ENCODE measurements around the gene NPHP1. TPM values are rescaled to one million over a fixed set of nuclear protein-coding genes. Genes with fewer than 3 reads are reported as not detected.

The NPHP1 gene
- total RNA-seq, 1 donor from 2014 or later, result 5.7 TPM

DNA sequence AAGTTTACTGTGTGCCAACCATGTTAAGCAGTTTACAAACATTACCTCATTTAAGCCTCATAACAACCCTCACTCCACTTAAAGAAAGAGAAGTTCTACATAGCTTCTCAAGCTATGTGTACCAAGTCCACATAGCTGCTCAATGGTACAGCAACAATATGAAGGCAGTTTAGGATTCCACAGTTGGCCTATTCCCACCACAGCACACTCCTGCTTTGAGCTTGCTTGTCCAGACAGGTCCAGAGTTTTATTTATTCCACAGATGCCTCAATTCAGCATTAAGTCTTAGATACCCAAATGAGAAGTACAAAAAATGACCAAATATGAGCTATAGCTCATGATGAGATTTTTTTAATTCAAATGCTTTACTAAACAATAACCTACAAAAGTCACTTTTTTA lies 24.8 kb downstream of the NPHP1 start:
- Mint-ChIP-seq H3K9me3 (ENCODE audit: unreplicated experiment) (peaks cover 23% of the 10 kb centered on the region), H3K4me1 (ENCODE audit: unreplicated experiment) (no peaks in the 10 kb centered on the region), H3K27ac (ENCODE audit: unreplicated experiment) (no peak overlapping the region), H3K36me3 (ENCODE audit: low read depth, unreplicated experiment) (peaks cover 14% of the 10 kb centered on the region), H3K4me3 (ENCODE audit: unreplicated experiment) (no peak overlapping the region), H3K27me3 (ENCODE audit: unreplicated experiment) (peaks cover 1% of the 10 kb centered on the region)
- DNase-seq (ENCODE audit: low spot score), result no peak
- TF ChIP-seq CTCF (IDR thresholded peaks at IDR 0.05; ENCODE audit: unreplicated experiment), result no peak

GRCh38 chr2:110173523-110173922 lies 31.3 kb downstream of the NPHP1 start:
- no peak overlapping the region for H3K27ac Mint-ChIP-seq (ENCODE audit: unreplicated experiment)
- DNase-seq (ENCODE audit: low spot score), result no peak
- no peaks in the 10 kb centered on the region for H3K9me3 Mint-ChIP-seq (ENCODE audit: unreplicated experiment)
- H3K36me3 Mint-ChIP-seq (ENCODE audit: low read depth, unreplicated experiment), result no peaks in the 10 kb centered on the region
- no peak overlapping the region for H3K4me3 Mint-ChIP-seq (ENCODE audit: unreplicated experiment)
- no peaks in the 10 kb centered on the region for H3K27me3 Mint-ChIP-seq (ENCODE audit: unreplicated experiment)
- TF ChIP-seq CTCF (IDR thresholded peaks at IDR 0.05; ENCODE audit: unreplicated experiment), result no peak
- H3K4me1 Mint-ChIP-seq (ENCODE audit: unreplicated experiment), result peaks cover 3% of the 10 kb centered on the region

DNA sequence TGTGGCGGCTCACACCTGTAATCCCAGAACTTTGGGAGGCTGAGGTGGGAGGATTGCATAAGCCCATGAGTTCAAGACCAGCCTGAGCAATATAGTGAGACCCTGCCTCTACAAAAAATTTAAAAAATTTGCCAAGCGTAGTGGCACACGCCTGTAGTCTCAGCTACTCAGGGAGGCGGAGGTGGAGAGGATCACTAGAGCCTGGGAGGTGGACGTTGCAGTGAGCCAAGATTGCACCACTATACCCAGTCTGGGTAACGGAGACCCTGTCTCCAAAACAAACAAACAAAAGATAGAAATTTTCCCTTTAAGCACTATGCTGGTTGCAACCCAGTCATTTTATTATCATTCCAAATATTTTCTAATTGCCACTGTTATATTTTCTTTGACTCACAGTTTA lies 32.3 kb downstream of the NPHP1 start:
- Mint-ChIP-seq H3K4me3 (ENCODE audit: unreplicated experiment) (no peak overlapping the region), H3K9me3 (ENCODE audit: unreplicated experiment) (no peaks in the 10 kb centered on the region), H3K4me1 (ENCODE audit: unreplicated experiment) (peaks cover 3% of the 10 kb centered on the region), H3K36me3 (ENCODE audit: low read depth, unreplicated experiment) (no peaks in the 10 kb centered on the region), H3K27me3 (ENCODE audit: unreplicated experiment) (no peaks in the 10 kb centered on the region), H3K27ac (ENCODE audit: unreplicated experiment) (no peak overlapping the region)
- TF ChIP-seq CTCF (IDR thresholded peaks at IDR 0.05; ENCODE audit: unreplicated experiment), result no peak
- no peak for DNase-seq (ENCODE audit: low spot score)

GRCh38 chr2:110170102-110170501 lies 34.7 kb downstream of the NPHP1 start:
- H3K27ac Mint-ChIP-seq (ENCODE audit: unreplicated experiment), result no peak overlapping the region
- no peaks in the 10 kb centered on the region for H3K36me3 Mint-ChIP-seq (ENCODE audit: low read depth, unreplicated experiment)
- H3K4me3 Mint-ChIP-seq (ENCODE audit: unreplicated experiment), result no peak overlapping the region
- H3K27me3 Mint-ChIP-seq (ENCODE audit: unreplicated experiment), result no peaks in the 10 kb centered on the region
- TF ChIP-seq CTCF (IDR thresholded peaks at IDR 0.05; ENCODE audit: unreplicated experiment), result no peak
- H3K9me3 Mint-ChIP-seq (ENCODE audit: unreplicated experiment), result no peaks in the 10 kb centered on the region
- H3K4me1 Mint-ChIP-seq (ENCODE audit: unreplicated experiment), result peaks cover 3% of the 10 kb centered on the region
- no peak for DNase-seq (ENCODE audit: low spot score)

GRCh38 chr2:110167326-110168000 lies 37.4 kb downstream of the NPHP1 start:
- no peak for TF ChIP-seq CTCF (IDR thresholded peaks at IDR 0.05; ENCODE audit: unreplicated experiment)
- no peak for DNase-seq (ENCODE audit: low spot score)
- Mint-ChIP-seq H3K4me3 (ENCODE audit: unreplicated experiment) (no peak overlapping the region), H3K9me3 (ENCODE audit: unreplicated experiment) (no peaks in the 10 kb centered on the region), H3K27ac (ENCODE audit: unreplicated experiment) (no peak overlapping the region), H3K27me3 (ENCODE audit: unreplicated experiment) (no peaks in the 10 kb centered on the region), H3K4me1 (ENCODE audit: unreplicated experiment) (peaks cover 3% of the 10 kb centered on the region), H3K36me3 (ENCODE audit: low read depth, unreplicated experiment) (no peaks in the 10 kb centered on the region)

All from endothelial cell (in vitro differentiated cells).